HG03060 (cell line): ENCODE data around the gene AVPR2.

Experiments
- ATAC-seq: cut with Tn5 transposase; IDR thresholded peaks from one replicate; pipeline ENCODE4 v1.9.1; 2021; ENCODE audit warnings: low read depth, moderate number of reproducible peaks; ENCODE audit not compliant: unreplicated experiment

AVPR2 gene

GRCh38 chrX:153870791-153871360 lies 33.6 kb upstream of the AVPR2 start:
- no peak for ATAC-seq

- no peak for ATAC-seq
Observed at GRCh38 chrX:153871451-153871850, 33.0 kb upstream of the AVPR2 start.

- no peak for ATAC-seq
Observed at GRCh38 chrX:153871946-153872878, 32.3 kb upstream of the AVPR2 start.

GRCh38 chrX:153873282-153874084 lies 31.0 kb upstream of the AVPR2 start:
- no peak for ATAC-seq

- no peak for ATAC-seq
Observed at GRCh38 chrX:153874085-153874365, 30.4 kb upstream of the AVPR2 start.

GRCh38 chrX:153874366-153875125 lies 29.9 kb upstream of the AVPR2 start:
- no peak for ATAC-seq

GRCh38 chrX:153875391-153876111 lies 28.9 kb upstream of the AVPR2 start:
- ATAC-seq = no peak

GRCh38 chrX:153876112-153876491 lies 28.4 kb upstream of the AVPR2 start:
- no peak for ATAC-seq

GRCh38 chrX:153877571-153878261 lies 26.8 kb upstream of the AVPR2 start:
- no peak for ATAC-seq

- ATAC-seq = no peak
Observed at GRCh38 chrX:153878345-153878744, 26.1 kb upstream of the AVPR2 start.

- ATAC-seq = no peak
Observed at GRCh38 chrX:153878969-153879653, 25.4 kb upstream of the AVPR2 start.

GRCh38 chrX:153879741-153880439 lies 24.6 kb upstream of the AVPR2 start:
- no peak for ATAC-seq

GRCh38 chrX:153880440-153880815 lies 24.0 kb upstream of the AVPR2 start:
- ATAC-seq = no peak

GRCh38 chrX:153881281-153881680 lies 23.2 kb upstream of the AVPR2 start:
- ATAC-seq = no peak

GRCh38 chrX:153882086-153882498 lies 22.4 kb upstream of the AVPR2 start:
- no peak for ATAC-seq

- ATAC-seq = no peak
Observed at GRCh38 chrX:153882557-153882956, 21.9 kb upstream of the AVPR2 start.

- no peak for ATAC-seq
Observed at GRCh38 chrX:153883163-153883843, 21.2 kb upstream of the AVPR2 start.

- no peak for ATAC-seq
Observed at GRCh38 chrX:153884136-153884535, 20.3 kb upstream of the AVPR2 start.
